CD4-positive, alpha-beta T cell treated with Interleukin-12 subunit alpha and Interleukin-12 subunit beta, for 1 hour (primary cell): Measurements from ENCODE around the gene C6orf89.

Experiments
- DNase-seq: peaks from one replicate; pipeline ENCODE4 v3.0.0-alpha.2; 2020

Gene C6orf89

GRCh38 chr6:36953931-36954261 is 68.1 kb downstream of the C6orf89 start:
- DNase-seq, result no peak

- peak; percentile 45 for DNase-seq
These were observed 68.6 kb downstream of the C6orf89 start, which contains the start of gene PI16 for GRCh38 chr6:36954262-36954931. PI16 (plus strand) TSS chr6:36954738; CDS start chr6:36954761, 23 bp downstream.

- DNase-seq, result no peak
These were observed 69.4 kb downstream of the C6orf89 start for GRCh38 chr6:36955136-36955535.

- DNase-seq, result no peak
These were observed 70.1 kb downstream of the C6orf89 start for GRCh38 chr6:36955671-36956445.

- no peak for DNase-seq
These were observed 70.7 kb downstream of the C6orf89 start for GRCh38 chr6:36956446-36956820.

- no peak for DNase-seq
These were observed 72.1 kb downstream of the C6orf89 start for GRCh38 chr6:36957773-36958271.

GRCh38 chr6:36958775-36959554 is 73.2 kb downstream of the C6orf89 start:
- DNase-seq, result no peak

GRCh38 chr6:36959555-36960250 is 74.0 kb downstream of the C6orf89 start:
- no peak for DNase-seq

- no peak for DNase-seq
These were observed 76.0 kb downstream of the C6orf89 start for GRCh38 chr6:36961441-36962435.

GRCh38 chr6:36962874-36963273 is 77.1 kb downstream of the C6orf89 start:
- peak; percentile 91 for DNase-seq

GRCh38 chr6:36963451-36964290 is 77.9 kb downstream of the C6orf89 start:
- DNase-seq, result peak; percentile 68

GRCh38 chr6:36964349-36964748 is 78.6 kb downstream of the C6orf89 start:
- DNase-seq, result no peak

GRCh38 chr6:36964908-36965307 is 79.2 kb downstream of the C6orf89 start:
- DNase-seq, result no peak

- no peak for DNase-seq
These were observed 81.5 kb downstream of the C6orf89 start for GRCh38 chr6:36967301-36967700.

- no peak for DNase-seq
These were observed 82.0 kb downstream of the C6orf89 start for GRCh38 chr6:36967757-36968156.

- no peak for DNase-seq
These were observed 82.7 kb downstream of the C6orf89 start for GRCh38 chr6:36968266-36968977.

GRCh38 chr6:36969240-36969691 is 83.5 kb downstream of the C6orf89 start:
- DNase-seq, result no peak

- no peak for DNase-seq
These were observed 84.5 kb downstream of the C6orf89 start for GRCh38 chr6:36969988-36970891.
